HG03175 (cell line): Measurements from ENCODE around the gene AK5.
A peak's percentile ranks its signal among the peaks of the same experiment; 100 is the strongest.

Experiments
- ATAC-seq: cut with Tn5 transposase; IDR thresholded peaks from one replicate; pipeline ENCODE4 v1.9.1; 2021; ENCODE audit warnings: mild to moderate bottlenecking, moderate library complexity; ENCODE audit not compliant: unreplicated experiment

AK5 gene

DNA sequence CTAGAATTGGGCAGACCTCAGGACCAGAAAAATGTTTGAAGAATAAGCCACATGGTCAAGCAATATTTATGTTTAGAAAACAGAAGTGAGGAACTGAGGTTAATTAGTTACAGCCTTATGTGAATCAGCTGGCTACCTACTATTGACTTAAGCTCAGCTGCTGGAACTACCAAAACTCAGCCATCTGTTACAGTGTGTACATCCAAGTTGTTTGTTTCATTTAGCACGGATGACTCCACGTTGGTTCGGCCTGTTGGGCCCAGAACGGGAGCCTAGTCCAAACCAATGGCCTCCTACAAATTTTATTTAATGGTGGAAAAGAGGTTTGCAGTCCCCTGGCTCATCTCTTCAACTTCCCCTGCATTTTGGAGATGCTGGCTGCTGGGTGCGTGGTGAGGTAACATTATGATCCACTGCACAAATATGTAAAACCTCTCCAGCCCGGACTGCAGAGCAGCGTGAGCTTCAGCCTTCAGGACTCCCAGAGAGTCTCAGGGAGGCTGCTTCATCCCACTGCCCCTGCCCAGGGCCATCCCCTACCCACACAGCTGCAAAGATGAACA, 257.2 kb downstream of the AK5 start:
- ATAC-seq = peak; percentile 83

DNA sequence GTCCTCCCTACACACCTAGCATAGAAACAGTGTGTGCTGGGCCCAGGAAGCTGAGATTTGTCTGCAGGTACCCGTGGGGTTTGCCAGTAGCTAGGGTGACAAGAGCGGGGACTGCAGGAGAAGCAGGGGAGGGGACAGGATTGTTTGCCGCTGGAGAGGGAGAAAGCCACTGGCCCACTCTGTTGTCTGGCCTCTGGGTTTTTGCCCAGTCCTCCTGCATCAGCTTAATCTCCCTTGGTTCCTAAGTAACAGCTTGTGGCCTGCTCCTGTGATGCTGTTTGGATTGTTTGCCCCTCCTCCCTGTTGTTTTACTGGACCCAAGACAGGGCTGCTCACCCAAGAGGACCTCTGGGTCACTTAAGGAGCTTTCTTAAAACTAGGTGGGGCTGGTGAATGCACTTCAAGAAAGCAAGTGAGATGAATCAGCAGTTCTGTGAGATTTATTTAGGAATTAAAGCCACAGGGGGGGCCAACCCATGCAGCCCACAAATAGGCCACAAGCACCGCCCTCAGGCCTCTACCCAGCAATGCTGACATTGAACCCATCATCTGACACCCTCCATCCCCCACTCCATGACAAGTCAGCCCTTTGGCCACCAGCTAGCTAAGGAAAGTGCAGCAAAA, 257.8 kb downstream of the AK5 start:
- ATAC-seq = no peak

DNA sequence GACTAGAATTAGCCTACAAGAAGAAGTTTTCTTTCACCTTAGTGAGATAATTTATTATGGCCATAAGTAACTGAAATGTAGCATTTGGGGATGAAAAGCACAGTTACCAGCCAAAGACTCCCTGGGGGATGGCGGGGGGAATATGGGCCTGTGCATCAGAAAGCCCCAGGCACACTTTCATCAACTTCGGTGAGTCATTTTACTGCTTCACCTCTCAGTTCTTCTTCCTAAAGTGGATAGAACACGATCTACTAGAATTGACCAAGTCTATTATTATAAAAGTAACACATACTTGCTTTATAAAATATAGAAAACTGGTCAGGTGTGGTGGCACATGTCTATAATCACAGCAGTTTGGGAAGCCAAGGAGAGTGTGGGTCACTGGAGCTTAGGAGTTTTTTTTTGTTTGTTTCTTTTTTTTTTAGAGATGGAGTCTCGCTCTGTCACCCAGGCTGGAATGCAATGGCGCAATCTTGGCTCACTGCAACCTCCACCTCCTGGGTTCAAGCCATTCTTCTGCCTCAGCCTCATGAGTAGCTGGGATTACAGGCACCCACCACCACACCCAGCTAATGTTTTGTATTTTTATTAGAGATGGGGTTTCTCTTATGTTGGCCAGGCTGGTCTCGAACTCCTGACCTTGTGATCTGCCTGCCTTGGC, 258.8 kb downstream of the AK5 start:
- ATAC-seq = peak; percentile 21

DNA sequence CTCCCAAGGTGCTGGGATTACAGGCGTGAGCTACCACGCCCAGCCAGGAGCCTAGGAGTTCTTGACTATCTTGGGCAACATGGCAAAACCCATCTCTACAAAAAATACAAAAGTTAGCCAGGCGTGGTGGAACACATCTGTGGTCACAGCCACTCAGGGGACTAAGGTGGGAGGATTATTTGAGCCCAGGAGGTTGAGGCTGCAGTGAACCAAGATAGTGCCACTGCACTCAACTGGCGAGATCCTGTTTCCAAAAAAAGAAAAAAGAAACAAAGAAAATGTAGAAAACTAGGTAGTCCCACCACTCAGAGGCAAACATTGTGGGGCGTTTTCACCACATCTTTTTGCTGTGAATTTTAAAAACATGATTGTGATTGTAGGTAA, 259.3 kb downstream of the AK5 start:
- ATAC-seq = peak; percentile 50

DNA sequence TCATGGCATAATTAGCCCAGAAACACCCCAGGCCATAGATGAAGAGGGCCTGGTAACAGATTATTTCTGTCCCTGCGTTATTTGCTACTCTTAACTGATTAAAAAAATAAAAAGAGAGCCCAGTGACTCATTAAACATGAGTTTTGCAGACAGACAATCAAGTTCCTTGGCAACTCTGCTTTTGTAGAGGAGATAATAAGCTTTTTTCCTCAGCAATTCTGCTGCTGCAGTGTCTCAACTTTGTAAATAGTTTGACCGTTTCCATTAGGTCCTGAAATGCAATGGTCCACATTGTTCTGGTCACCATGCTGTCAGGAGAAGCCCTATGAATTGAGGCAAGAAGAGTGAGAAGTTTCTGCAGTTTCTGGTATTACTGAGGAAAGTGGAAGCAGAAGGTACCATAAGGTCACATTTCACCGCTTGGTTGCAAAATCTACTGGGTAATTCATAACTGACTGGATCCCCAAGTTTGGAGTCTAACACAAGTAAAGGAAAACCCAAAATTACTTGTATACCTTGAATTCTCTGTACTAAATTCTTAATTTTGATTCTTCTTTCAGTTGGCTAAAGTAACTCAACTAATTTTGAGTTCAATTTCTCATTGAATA, 261.1 kb downstream of the AK5 start:
- ATAC-seq = no peak

DNA sequence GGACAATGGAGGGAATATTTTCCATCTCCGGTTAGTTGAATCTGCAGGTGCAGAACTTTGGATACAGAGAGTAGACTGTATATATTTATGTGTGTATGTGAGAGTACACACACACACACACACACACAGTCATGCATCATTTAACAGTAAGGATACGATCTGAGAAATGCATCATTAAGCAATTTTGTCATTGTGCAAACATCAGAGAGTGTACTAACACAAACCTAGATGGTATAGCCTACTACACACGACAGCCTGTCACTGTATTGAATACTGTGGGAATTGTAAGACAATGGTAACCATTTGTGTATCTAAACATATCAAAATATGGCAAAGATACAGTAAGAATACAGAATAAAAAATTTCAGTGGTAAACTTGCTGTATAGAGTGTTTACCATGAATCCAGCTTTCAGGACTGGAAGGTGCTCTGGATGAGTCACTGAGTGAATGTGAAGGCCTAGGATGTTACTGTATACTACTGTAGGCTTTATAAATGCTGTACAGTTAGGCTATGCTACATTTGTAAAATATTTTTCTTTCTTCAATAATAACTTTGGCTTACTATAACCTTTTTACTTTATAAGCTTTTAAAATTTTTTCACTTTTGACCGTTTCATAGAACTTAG, 262.1 kb downstream of the AK5 start:
- ATAC-seq = no peak

DNA sequence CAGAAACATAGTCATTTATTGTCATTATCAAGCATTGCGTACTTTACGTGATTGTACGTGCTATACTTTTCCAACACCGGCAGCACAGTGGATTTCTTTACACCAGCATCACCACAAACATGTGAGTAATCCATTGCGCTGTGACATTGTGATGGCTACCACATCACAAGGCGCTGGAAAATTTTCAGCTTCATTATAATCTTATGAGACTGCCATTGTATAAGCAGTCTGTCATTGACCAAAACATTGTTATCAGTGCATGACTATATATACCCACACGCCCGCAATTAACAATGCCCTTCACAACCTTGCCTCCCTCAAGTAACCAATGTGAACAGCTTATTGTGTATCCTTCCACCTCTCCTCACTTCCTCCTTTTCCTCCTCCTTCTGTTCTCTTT, 263.0 kb downstream of the AK5 start:
- no peak for ATAC-seq

DNA sequence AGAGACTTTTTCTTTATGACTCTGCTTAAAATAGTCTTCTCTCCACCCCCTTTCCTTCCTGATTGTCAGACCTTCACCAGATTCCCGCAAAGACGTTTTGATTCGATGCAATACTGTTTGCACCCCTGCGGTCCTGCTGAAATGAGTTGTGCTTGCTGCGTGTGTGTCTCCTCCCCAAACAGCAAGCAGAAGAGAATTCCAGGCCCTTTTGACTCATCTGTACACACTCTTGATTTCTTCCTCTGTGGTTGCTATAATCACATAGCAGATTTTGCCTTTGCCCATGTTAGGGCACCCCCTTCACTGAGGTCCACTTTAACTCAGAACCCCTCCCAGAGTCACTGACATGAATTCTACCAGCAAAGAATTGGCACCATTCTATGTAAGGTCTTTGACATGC, 264.2 kb downstream of the AK5 start:
- no peak for ATAC-seq

DNA sequence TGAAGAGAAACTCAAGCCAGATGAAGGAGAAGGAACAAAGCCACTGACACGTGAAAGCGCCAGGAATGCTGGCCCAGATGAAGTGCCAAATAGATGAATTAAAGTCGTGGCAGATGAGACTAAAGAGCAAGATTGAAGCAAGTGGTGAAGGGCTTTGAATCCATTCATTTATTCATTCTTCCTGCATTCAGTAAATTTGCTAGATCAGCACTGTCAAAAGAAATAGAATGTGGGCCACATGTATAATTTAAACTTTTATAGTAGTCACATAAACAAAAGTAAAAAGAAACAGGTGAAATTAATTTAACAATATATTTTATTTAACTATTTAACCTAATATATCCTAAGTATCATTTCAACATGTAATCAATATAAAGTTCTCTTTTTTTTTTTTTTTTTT, 265.1 kb downstream of the AK5 start:
- ATAC-seq = no peak

DNA sequence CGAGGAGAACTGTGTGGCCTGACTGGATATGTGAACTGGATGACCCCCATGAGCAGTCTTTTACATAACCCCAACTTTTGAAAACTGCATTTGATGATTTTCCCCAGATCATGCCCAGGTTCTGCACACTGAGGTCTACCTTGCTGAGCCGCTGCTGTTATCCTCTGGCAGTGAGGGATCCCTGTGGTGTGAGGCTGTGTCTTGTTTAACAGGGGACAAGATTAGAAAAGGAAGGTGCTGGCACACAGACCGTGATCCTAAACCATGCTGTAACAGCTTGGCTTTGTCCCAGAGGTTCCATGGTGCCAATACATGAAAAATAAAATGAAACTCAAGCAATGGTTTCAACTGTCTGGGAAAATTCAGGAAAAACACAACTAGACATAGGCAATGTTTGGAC, 266.5 kb downstream of the AK5 start:
- no peak for ATAC-seq

DNA sequence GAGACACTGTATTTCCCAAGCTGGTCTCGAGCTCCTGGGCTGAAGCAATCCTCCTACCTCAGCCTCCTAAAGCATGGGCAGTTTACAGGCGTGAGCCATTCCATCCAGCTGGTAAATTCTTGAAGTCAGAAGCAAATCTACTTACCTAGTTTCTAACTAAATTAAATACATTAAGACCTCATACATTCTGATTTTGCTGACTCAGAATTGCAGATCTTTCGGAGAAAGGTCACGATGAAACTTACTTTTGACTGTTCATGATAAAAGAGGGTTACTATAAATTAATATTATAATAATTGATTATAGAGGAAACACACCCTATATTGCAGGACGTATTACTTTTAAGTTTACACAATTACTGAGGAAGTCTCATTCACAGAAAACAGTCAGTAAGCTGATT, 268.3 kb downstream of the AK5 start:
- no peak for ATAC-seq

DNA sequence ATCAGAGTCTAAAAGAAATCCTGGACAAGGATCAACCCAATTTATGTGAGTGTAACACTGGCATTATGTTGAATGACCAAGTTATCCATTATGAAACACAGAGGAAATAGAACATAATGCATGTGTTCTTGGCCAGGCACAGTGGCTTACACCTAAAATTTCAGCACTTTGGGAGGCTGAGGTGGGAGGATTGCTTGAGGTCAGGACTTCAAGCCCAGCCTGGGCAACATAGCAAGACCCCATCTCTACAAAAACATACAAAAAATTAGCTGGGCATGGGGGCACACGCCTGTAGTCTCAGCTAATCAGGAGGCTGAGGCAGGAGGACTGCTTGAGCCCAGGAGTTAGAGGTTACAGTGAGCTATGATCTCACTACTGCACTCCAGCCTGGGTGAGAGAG, 270.8 kb downstream of the AK5 start:
- no peak for ATAC-seq

DNA sequence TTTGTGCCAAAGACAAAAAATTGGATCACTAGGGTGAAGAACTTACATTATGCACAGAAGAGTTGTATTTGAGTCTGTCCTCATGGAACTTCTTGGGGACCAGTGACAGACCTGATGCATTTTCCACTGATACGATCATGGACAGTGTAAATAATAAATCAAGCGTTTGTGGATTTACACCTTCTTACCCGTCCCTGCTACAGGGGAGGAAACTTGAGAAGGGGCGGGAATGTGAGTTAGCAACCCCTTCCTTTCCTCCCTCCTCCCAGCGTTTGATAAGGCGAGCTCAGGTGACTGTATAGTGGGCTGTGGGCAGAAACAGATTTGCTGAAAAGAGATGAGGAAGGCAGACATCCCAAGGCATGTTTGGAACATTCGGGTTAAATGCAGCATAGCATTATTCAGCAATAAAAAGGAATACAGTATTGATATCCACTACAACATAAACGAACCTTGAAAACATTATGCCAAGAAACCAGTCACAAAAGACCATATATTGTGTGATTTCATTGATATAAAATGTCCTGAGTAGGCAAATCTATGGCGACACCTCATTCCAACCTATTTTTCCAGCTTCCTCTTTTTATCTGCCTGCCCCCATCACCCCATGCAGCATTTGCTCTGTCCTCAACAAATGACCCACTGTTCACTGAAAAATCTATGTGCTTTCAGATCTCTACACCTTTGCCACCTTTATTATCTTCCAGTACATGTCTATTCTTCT, 271.9 kb downstream of the AK5 start:
- no peak for ATAC-seq

DNA sequence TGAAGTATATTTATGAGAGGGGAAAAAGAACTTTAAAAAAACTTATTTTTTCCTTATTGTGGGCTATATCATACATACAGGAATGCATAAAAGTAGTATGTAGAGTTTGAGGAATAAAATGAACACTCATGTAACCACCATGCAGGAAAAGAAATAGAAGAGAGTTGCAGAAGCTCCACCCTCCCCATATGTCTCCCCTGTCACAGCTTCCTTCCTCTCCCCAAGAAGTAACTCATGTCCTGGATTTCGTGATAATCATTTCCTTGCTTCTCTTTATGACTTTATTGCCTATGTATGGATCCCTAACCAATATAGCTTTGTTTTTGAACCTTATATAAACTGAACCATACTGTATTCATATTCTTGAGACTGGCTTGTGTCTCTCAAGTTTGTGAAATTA, 274.2 kb downstream of the AK5 start:
- no peak for ATAC-seq

DNA sequence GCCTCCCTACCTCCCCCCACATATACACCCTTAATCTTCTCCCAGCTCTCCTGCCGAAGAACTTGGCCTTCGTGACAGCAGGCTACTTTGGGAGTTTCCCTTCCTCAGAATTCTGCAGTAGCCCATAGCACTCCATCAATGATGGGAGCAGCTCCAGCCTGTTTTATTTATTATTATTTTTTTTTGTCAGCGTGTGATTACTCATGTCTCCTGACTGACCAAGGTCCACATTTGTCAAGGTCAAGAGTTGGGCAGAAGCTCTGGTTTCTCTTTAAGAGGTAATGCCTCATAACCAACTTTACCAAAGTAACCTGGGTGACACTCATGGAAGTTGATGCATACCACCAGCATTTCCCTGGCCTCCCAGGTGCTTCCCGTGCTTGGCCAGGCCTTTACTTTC, 275.2 kb downstream of the AK5 start:
- no peak for ATAC-seq

DNA sequence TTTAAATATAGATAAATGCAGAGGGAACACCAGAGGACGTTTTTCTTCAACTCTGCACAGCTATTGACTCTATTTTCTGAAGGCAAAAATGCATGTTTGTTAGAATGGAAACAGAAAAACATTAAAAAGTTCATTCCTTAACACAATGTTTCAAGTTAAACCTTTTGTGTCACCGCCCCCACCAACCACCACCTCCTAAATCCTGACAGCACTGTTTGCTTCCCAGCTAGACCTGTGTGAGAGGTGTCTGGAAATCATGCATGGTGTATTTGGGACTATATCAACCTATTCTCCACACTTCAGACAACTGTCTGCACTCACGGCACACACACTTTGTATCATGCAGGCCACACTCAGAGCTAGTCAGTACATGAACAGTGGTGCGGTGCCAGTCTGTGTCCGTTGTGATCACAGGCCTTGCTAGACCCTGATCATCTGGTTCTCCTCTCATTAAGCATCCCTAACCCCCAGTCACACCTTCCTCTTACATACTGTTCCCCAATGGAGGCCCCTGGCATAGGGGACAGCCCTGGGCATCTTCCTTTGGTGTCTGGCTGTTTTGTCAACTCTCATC, 276.9 kb downstream of the AK5 start:
- ATAC-seq = no peak

DNA sequence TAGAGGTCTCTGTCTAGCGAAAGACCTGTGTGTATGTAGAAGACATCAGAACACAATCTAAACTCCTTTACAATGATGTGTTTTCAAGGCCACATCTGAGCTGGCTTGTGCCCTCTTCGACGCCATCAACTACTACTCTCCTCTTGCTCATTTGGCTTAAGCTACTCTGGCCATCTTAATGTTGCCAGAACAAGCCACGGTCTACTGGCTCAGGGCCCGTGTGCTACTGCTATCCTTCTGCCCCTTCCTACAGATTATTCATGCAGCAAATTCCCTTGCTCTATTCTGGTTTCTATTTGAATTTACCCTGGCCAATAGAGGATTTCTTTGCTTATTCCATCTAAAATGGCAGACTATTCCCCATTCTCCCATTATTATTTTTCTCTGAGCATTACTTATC, 278.9 kb downstream of the AK5 start:
- ATAC-seq = no peak

DNA sequence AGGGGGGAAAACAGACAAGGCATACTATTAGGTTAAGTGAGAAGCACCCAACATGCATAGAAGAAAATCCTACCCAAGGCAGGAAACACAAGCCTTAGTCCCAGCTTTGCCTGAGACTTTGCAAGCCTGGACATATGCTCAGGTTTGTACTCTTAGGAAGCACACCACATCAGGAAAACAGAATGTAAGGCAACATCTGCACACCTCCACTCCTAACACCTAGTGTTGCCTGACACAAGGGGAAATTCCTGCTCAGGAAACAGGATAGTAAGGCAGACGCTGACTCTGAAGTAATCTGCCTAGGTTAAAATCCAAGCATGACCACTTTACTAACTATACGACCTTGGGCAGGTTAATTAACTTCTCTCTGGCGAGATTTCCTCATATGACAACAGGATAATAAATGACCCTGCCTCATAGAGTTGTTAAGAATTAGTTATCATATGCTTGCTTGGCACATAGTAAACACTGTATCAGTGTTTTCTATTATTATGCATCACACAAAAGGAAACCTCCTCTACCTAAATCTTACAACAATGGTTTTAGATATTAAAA, 280.9 kb downstream of the AK5 start:
- no peak for ATAC-seq

DNA sequence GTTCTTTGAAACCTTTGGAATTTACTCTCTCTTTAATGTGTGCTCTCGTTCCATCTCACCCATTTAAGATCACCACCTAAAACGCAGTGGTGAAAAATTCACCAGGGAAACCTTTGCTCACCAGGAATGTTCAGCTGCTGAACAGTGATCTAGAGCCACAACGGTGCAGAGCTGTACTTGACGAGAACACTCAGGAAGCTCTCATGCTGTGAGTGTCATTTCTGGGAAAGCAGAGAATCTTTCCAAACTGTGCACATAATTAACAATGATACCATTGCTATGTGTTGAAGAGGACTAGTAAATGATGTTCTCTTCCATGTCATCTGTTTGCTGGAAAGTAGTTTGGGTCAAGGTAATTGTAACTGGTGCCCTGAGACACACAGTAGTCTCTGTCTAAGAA, 283.5 kb downstream of the AK5 start:
- ATAC-seq = no peak

DNA sequence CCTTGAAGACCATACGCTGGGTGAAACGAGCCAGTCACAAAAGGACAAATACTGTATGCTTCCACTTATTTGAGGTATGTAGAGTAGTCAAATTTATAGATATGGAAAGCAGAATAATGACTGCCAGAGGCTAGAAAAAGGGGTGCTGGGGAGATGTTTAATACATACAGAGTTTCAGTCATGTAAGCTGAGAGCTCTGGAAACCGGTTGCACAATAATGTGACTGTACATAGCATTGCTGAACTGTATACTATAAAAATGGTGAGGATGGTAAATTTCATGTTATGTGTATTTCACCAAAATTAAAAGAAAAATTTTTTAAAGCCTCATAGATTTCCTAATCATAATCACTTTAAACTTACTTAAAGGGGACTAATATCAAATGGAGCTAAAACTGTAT, 289.8 kb downstream of the AK5 start:
- ATAC-seq = no peak

DNA sequence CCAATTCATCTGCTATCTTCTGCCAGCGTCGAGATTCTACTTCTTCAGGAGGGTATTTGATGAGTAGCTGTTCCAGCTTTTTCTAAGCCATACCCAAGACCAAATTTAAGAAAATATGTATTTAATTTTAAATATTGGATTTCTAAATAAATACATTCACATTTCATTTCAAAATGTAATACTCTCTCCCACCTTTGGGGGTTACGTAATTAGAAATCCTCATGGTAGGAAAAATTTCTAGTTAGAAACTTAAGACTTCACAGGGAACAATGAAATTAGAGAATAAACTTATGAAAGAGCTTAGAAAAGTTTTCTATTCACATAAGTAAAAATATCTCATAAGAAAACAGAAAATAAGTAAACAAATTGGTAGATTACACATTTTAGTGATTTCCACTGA, 297.7 kb downstream of the AK5 start:
- no peak for ATAC-seq
